Gastroesophageal sphincter (tissue), 4 donors: ENCODE data around the gene PPFIBP1. TPM values are rescaled to one million over a fixed set of nuclear protein-coding genes. Genes with fewer than 3 reads are reported as not detected.

Experiments
- ATAC-seq: fragments of 150-250 bp; one replicate; pipeline ENCODE4 v1.9.1; 2016; ENCODE audit warnings: mild to moderate bottlenecking, moderate library complexity
- H3K27ac ChIP-seq, 4 donors: fragments of 200-600 bp; sonication (generic) in 3 of 4; 1 replicate in 3 of 4; 2 replicates in 1 of 4; pipeline ENCODE4 v1.5.1; 2016 to 2019
- H3K27me3 ChIP-seq: fragments of 200-600 bp; sonication (generic); one replicate; pipeline ENCODE4 v1.5.1; 2019
- H3K36me3 ChIP-seq, 2 donors: fragments of 200-600 bp; sonication (generic); one replicate each; pipeline ENCODE4 v1.5.1; 2019; ENCODE audit warnings: control low read depth in 1 of 2
- H3K4me1 ChIP-seq, 3 donors: fragments of 200-600 bp; sonication (generic); 1 replicate in 2 of 3; 2 replicates in 1 of 3; pipeline ENCODE4 v1.5.1; 2016 to 2019; ENCODE audit warnings: control low read depth in 2 of 3
- H3K4me3 ChIP-seq, 2 donors: fragments of 200-600 bp; sonication (generic); one replicate each; pipeline ENCODE4 v1.5.1; 2019; ENCODE audit warnings: mild to moderate bottlenecking in 1 of 2, moderate library complexity in 1 of 2
- H3K9me3 ChIP-seq, 3 donors: fragments of 200-600 bp; sonication (generic); one replicate each; pipeline ENCODE4 v1.5.1; 2017 to 2019; ENCODE audit warnings: control low read depth in 2 of 3
- CTCF ChIP-seq, 4 experiments: fragments of 200-600 bp in 2 of 4; fragments of 450-650 bp in 2 of 4; sonication (generic) in 1 of 4; IDR thresholded peaks; one replicate each; pipeline ENCODE4 v1.5.1; 2017 to 2019; ENCODE audit warnings: antibody characterized with exemption in 4 of 4, mild to moderate bottlenecking in 2 of 4, moderate library complexity in 2 of 4
- EP300 ChIP-seq: sonication (generic); formaldehyde crosslinking; IDR thresholded peaks from one replicate; pipeline ENCODE4 v1.6.1; 2017; ENCODE audit warnings: antibody characterized with exemption, mild to moderate bottlenecking
- POLR2A ChIP-seq, 2 donors: fragments of 450-650 bp; IDR thresholded peaks; one replicate each; pipeline ENCODE4 v1.6.1; 2017; ENCODE audit warnings: antibody characterized with exemption in 2 of 2, mild to moderate bottlenecking in 2 of 2, moderate library complexity in 1 of 2
- POLR2AphosphoS5 ChIP-seq: sonication (generic); formaldehyde crosslinking; IDR thresholded peaks from one replicate; pipeline ENCODE4 v1.6.1; 2017; ENCODE audit warnings: antibody characterized with exemption
- WGBS, 2 donors: methylation state at CpG; one replicate each; pipeline ENCODE4 v1.1.5; 2018; ENCODE audit warnings: low coverage in 1 of 2; 5-methylcytosine and 5-hydroxymethylcytosine counted together
- total RNA-seq, 4 donors: library from RNA; depleted of rRNA; stranded (reverse); fragments of >200 nt; gene quantifications; one replicate each; pipeline ENCODE4 v1.1.0, GENCODE V29; 2016

Gene PPFIBP1
- total RNA-seq, 4 donors from 2014 or later, result 70.7 to 78.7 (median 72.5) TPM

GRCh38 chr12:27524839-27525753, 1.1 kb downstream of the PPFIBP1 start:
- Histone ChIP-seq H3K27ac (peak overlapping the region; percentile 72 to 95 (median 92)), H3K4me1 (peaks cover 4 to 54% (median 5%) of the 10 kb centered on the region in 3 donors), H3K36me3 (no peaks in the 10 kb centered on the region), H3K4me3 (peak overlapping the region; percentile 49 to 78), H3K9me3 (no peaks in the 10 kb centered on the region), H3K27me3 (no peaks in the 10 kb centered on the region)
- no peak for ATAC-seq
- 2 to 3% methylated on average over 11 to 16 of the region's 16 CpGs for WGBS, 2 donors
- TF ChIP-seq POLR2AphosphoS5, result peak; percentile 29
- TF ChIP-seq EP300, result no peak
- TF ChIP-seq CTCF (IDR thresholded peaks at IDR 0.05), result peak in 2 of 4 experiments; percentile 21 to 27

DNA sequence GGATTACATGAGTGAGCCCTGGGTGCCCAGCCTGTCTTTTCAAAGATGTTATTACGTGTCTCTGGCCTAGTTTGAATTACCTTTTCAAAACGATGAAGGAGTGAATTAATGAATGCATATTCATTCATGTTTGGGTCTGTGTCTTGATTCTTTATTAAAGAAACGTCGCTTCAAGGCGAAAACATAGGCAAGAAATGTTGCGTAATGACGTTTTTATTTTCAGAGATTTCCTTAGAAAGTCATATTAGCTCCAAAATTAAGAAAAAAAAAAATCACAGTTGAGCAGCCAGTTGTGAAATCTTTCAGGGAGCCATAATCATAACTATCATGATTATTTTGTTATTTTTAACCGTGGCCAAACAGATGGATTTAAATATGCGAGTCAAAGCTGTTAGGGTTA, 3.5 kb downstream of the PPFIBP1 start:
- Histone ChIP-seq H3K9me3 (no peaks in the 10 kb centered on the region), H3K4me1 (peaks cover 0 to 49% (median 5%) of the 10 kb centered on the region in 3 donors), H3K27me3 (no peaks in the 10 kb centered on the region), H3K36me3 (no peaks in the 10 kb centered on the region), H3K4me3 (no peak overlapping the region), H3K27ac (no peak overlapping the region)
- no peak for TF ChIP-seq POLR2A (IDR thresholded peaks at IDR 0.05)
- no peak for TF ChIP-seq POLR2AphosphoS5
- TF ChIP-seq EP300, result no peak
- WGBS, 2 donors, result 80 to 85% methylated on average over 7 to 9 of the region's 9 CpGs
- no peak for ATAC-seq

DNA sequence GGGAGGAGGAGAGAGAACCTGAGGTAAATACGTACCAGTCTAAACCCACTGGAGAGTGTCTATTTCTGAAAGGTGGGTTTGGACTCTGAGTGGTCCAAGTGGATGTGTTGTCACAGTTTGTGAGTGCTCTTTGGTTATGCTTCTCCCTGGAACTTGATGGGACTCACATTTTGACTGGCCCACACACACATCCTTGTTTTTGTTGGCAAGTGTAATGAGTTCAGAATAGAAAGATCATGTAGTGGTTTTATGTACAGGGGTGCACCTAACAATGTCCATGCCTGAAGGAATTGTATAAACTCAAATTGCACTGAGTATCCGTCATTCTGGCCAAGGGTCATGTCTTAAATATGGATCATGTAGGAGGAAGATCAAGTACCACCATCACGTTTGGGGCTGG, 4.8 kb downstream of the PPFIBP1 start:
- Histone ChIP-seq H3K36me3 (no peaks in the 10 kb centered on the region), H3K4me1 (peaks cover 0 to 45% (median 0%) of the 10 kb centered on the region in 3 donors), H3K27ac (no peak overlapping the region), H3K4me3 (no peak overlapping the region), H3K9me3 (no peaks in the 10 kb centered on the region), H3K27me3 (no peaks in the 10 kb centered on the region)
- TF ChIP-seq POLR2AphosphoS5 (no peak), POLR2A (IDR thresholded peaks at IDR 0.05) (no peak), CTCF (IDR thresholded peaks at IDR 0.05) (no peak), EP300 (no peak)
- no peak for ATAC-seq
- WGBS, 2 donors, result 66 to 87% methylated on average over 2 to 3 of the region's 3 CpGs

DNA sequence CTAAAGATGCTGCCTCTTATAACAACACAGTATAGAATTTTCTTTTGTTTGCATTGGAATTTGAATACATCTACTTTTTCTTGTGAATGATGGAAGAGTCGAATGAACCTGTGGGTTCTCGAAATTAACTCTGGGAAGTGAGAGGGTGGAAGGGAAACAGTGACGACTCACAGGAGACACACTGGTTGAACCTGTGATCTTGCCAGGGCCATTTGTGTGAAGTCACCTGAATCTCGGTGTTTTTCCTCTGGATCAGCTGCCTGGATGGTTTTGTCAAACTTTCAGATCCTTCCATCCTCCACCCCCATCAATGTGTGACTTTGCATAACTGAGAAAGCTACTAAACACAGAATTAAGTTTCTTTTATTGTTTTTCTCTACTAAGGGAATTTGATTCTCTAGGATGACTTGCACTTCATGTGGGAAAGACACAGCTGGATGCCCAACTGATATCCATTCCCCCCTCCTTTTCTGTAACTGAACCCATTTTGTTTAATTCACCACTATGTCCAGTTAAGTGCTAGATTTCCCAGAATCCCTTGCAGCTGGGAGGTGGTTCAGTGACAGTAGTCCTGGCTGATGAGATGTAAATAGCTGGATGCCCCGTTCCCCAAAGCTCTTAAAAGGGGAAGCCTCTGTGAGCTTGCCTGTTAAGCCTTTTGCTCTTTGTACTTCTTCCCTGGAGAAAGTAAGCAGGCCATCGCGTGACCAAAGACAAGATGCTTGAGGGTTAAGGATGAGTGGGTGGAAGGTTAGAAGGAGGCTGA, 6.3 kb downstream of the PPFIBP1 start:
- ATAC-seq, result no peak
- no peaks in the 10 kb centered on the region for H3K36me3 ChIP-seq
- 77 to 90% methylated on average over 6 to 7 of the region's 7 CpGs for WGBS, 2 donors
- H3K4me1 ChIP-seq, result peaks cover 0 to 42% (median 0%) of the 10 kb centered on the region in 3 donors
- no peak overlapping the region for H3K27ac ChIP-seq
- no peak overlapping the region for H3K4me3 ChIP-seq
- TF ChIP-seq CTCF (IDR thresholded peaks at IDR 0.05), result no peak
- no peak for TF ChIP-seq POLR2A (IDR thresholded peaks at IDR 0.05)
- TF ChIP-seq EP300, result no peak
- TF ChIP-seq POLR2AphosphoS5, result no peak
- H3K27me3 ChIP-seq, result no peaks in the 10 kb centered on the region
- H3K9me3 ChIP-seq, result no peaks in the 10 kb centered on the region

DNA sequence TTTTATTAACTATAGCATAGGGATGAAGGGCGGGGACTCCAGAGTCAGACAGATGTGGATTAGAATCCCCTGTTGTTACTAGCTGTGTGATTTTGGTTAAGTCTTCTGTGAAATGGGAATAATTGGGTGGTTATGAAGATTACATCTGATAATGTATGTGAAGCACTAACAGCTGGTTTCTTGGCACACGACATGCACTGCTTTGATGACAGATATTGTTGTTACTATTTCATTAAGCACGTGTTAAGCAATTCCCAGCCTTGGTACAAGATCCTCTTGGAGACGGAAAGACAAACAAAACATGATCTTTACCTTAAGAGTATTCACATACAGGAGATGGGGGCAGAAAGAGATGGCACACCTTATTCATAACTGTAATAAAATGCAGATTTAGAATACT, 7.9 kb downstream of the PPFIBP1 start:
- H3K9me3 ChIP-seq, result no peaks in the 10 kb centered on the region
- TF ChIP-seq CTCF (IDR thresholded peaks at IDR 0.05) (no peak), POLR2AphosphoS5 (no peak), EP300 (no peak)
- no peak overlapping the region for H3K27ac ChIP-seq
- WGBS, 2 donors, result 55 to 62% methylated on average over 4 of the region's 4 CpGs
- H3K4me3 ChIP-seq, result no peak overlapping the region
- ATAC-seq, result no peak
- H3K4me1 ChIP-seq, result peaks cover 0 to 28% (median 0%) of the 10 kb centered on the region in 3 donors
- H3K27me3 ChIP-seq, result no peaks in the 10 kb centered on the region
- peaks cover 0 to 3% of the 10 kb centered on the region in 2 donors for H3K36me3 ChIP-seq
